Keratinocyte (primary cell): ENCODE data around the gene B3GNT3. TPM values are rescaled to one million over a fixed set of nuclear protein-coding genes. Genes with fewer than 3 reads are reported as not detected.

Source experiments
- DNase-seq: peaks from one replicate; pipeline ENCODE4 v3.0.0-alpha.2; 2011; ENCODE audit warnings: low read depth, missing footprints, low spot score
- FAIRE-seq: peaks from 2 replicates; lab custom pipeline; 2011; peaks lifted over from hg19 to GRCh38; lab: Jason Lieb, UNC
- H2AFZ ChIP-seq: 2 replicates; pipeline ENCODE4 v1.6.0; 2012; ENCODE audit warnings: low read length, control low read depth, inconsistent platforms; ENCODE audit not compliant: control insufficient read depth
- H3K27ac ChIP-seq: 2 replicates; pipeline ENCODE4 v1.5.1; 2011; ENCODE audit warnings: low read length; ENCODE audit not compliant: control insufficient read depth, insufficient read depth
- H3K27me3 ChIP-seq: 3 replicates; pipeline ENCODE4 v1.6.0; 2011; ENCODE audit warnings: low read length; ENCODE audit not compliant: control insufficient read depth, insufficient read depth; ENCODE audit errors: extremely low read depth
- H3K36me3 ChIP-seq, 2 experiments: 2 replicates in 1 of 2; 3 replicates in 1 of 2; pipeline ENCODE4 v1.5.1; 2011; ENCODE audit warnings: low read length in 2 of 2, mild to moderate bottlenecking in 1 of 2; ENCODE audit not compliant: control insufficient read depth in 2 of 2, insufficient read depth in 2 of 2; ENCODE audit errors: extremely low read depth in 1 of 2
- H3K4me1 ChIP-seq: 3 replicates; pipeline ENCODE4 v1.5.1; 2011; ENCODE audit warnings: low read length; ENCODE audit not compliant: control insufficient read depth, insufficient read depth; ENCODE audit errors: extremely low read depth
- H3K4me2 ChIP-seq: 3 replicates; pipeline ENCODE4 v1.6.0; 2011; ENCODE audit warnings: low read depth, low read length; ENCODE audit not compliant: control insufficient read depth, insufficient read depth; ENCODE audit errors: extremely low read depth
- H3K4me3 ChIP-seq, 3 experiments: fragments of 200-600 bp in 1 of 3; sonication (generic) in 1 of 3; 2 replicates in 2 of 3; 3 replicates in 1 of 3; pipeline ENCODE4 v1.5.1; 2011 to 2016; ENCODE audit warnings: low read length in 3 of 3, mild to moderate bottlenecking in 3 of 3, control low read depth in 2 of 3, inconsistent platforms in 1 of 3, low read depth in 1 of 3, mixed read lengths in 1 of 3, mixed run types in 1 of 3, moderate library complexity in 1 of 3; ENCODE audit not compliant: control insufficient read depth in 2 of 3, insufficient read depth in 2 of 3; ENCODE audit errors: extremely low read depth in 1 of 3
- H3K79me2 ChIP-seq: 2 replicates; pipeline ENCODE4 v1.6.0; 2012; ENCODE audit warnings: low read length; ENCODE audit not compliant: control insufficient read depth, insufficient read depth
- H3K9ac ChIP-seq: 3 replicates; pipeline ENCODE4 v1.6.0; 2011; ENCODE audit warnings: low read length; ENCODE audit not compliant: control insufficient read depth, insufficient read depth; ENCODE audit errors: extremely low read depth
- H3K9me1 ChIP-seq: 3 replicates; pipeline ENCODE4 v1.6.0; 2011; ENCODE audit warnings: low read length; ENCODE audit not compliant: control insufficient read depth, insufficient read depth; ENCODE audit errors: extremely low read depth
- H3K9me3 ChIP-seq: 2 replicates; pipeline ENCODE4 v1.5.1; 2012; ENCODE audit warnings: low read depth, low read length; ENCODE audit not compliant: control insufficient read depth
- H4K20me1 ChIP-seq: 3 replicates; pipeline ENCODE4 v1.6.0; 2011; ENCODE audit warnings: low read length; ENCODE audit not compliant: control insufficient read depth, insufficient read depth; ENCODE audit errors: extremely low read depth
- CTCF ChIP-seq, 3 experiments: IDR thresholded peaks in 1 of 3; conservative IDR thresholded peaks in 1 of 3; optimal IDR thresholded peaks in 1 of 3; 2 replicates in 2 of 3; 3 replicates in 1 of 3; pipeline versions ENCODE3 to v1.5.1; 2011; ENCODE audit warnings: low read length in 3 of 3, mild to moderate bottlenecking in 3 of 3, moderate library complexity in 2 of 3, control low read depth in 1 of 3, inconsistent platforms in 1 of 3; ENCODE audit not compliant: insufficient read depth in 2 of 3; ENCODE audit errors: extremely low read depth in 1 of 3
- EZH2 ChIP-seq: IDR thresholded peaks from one replicate; pipeline ENCODE4 v1.6.1; 2012; ENCODE audit warnings: inconsistent platforms, mild to moderate bottlenecking, low read length, moderate library complexity
- dilution Hi-C: fragments of 300-500 bp; cut with MboI; formaldehyde crosslinking; loops from one replicate; pipeline ENCODE4 v1.7.0; 2020; ENCODE audit warnings: low sequenced_read_pairs; ENCODE audit not compliant: extremely low pct_ligation_motif_present
- polyA plus RNA-seq, 5 experiments: library from polyadenylated mRNA; depleted of rRNA in 3 of 5; stranded (reverse) in 3 of 5; stranded (forward) in 1 of 5; unstranded in 1 of 5; fragments of >200 nt; gene quantifications; 1 replicate in 1 of 5; 2 replicates in 3 of 5; 3 replicates in 1 of 5; pipeline versions ENCODE4 v1.2.1 to v1.2.3, GENCODE V29; 2011 to 2012; ENCODE audit warnings: missing spikeins in 2 of 5, low read depth in 1 of 5, low replicate concordance in 1 of 5

B3GNT3 gene
- polyA plus RNA-seq, 1 donor (not counting 4 experiments of a cell fraction or from before 2014, with no cell fraction given) = 4.4 TPM

- dilution Hi-C loops = no loop called here
Measured at GRCh38 chr19:17807731-17808316, 12.9 kb downstream of the B3GNT3 start.

GRCh38 chr19:17811103-17811502 lies 16.2 kb downstream of the B3GNT3 start:
- DNase-seq = no peak
- Histone ChIP-seq H3K9ac (no peak overlapping the region), H3K27ac (no peak overlapping the region), H3K79me2 (no peaks in the 10 kb centered on the region), H3K9me3 (no peaks in the 10 kb centered on the region), H3K9me1 (no peaks in the 10 kb centered on the region), H3K27me3 (no peaks in the 10 kb centered on the region), H4K20me1 (no peaks in the 10 kb centered on the region), H3K4me3 (no peak overlapping the region), H3K4me2 (no peak overlapping the region), H3K4me1 (no peaks in the 10 kb centered on the region), H3K36me3 (peaks cover 0 to 3% of the 10 kb centered on the region in 2 experiments), H2AFZ (no peak overlapping the region)
- FAIRE-seq = no peak
- TF ChIP-seq EZH2 (no peak), CTCF (optimal IDR thresholded peaks at IDR 0.05 in 1 of 3, IDR thresholded peaks at IDR 0.05 in 1 of 3, conservative IDR thresholded peaks at IDR 0.05 in 1 of 3; ENCODE audit: extremely low read depth in 1 of 3, insufficient read depth in 2 of 3, low read length in 3 of 3) (no peak)
- dilution Hi-C loops = no loop called here

More at GRCh38 chr19:17807731-17808316, 12.9 kb downstream of the B3GNT3 start:
- TF ChIP-seq EZH2 (no peak), CTCF (optimal IDR thresholded peaks at IDR 0.05 in 1 of 3, IDR thresholded peaks at IDR 0.05 in 1 of 3, conservative IDR thresholded peaks at IDR 0.05 in 1 of 3; ENCODE audit: extremely low read depth in 1 of 3, insufficient read depth in 2 of 3, low read length in 3 of 3) (no peak)
- Histone ChIP-seq H3K27ac (no peak overlapping the region), H3K9me3 (no peaks in the 10 kb centered on the region), H3K36me3 (peaks cover 0 to 3% of the 10 kb centered on the region in 2 experiments), H4K20me1 (no peaks in the 10 kb centered on the region), H3K4me1 (no peaks in the 10 kb centered on the region), H3K9me1 (no peaks in the 10 kb centered on the region), H3K4me3 (no peak overlapping the region), H3K4me2 (no peak overlapping the region), H3K79me2 (no peaks in the 10 kb centered on the region), H3K27me3 (no peaks in the 10 kb centered on the region), H3K9ac (no peak overlapping the region), H2AFZ (no peak overlapping the region)
- FAIRE-seq (no peak), DNase-seq (no peak)
